HT1080 (cell line): ENCODE measurements around the gene CA12. TPM values are rescaled to one million over a fixed set of nuclear protein-coding genes. Genes with fewer than 3 reads are reported as not detected.
A peak's percentile ranks its signal among the peaks of the same experiment; 100 is the strongest.

Source experiments
- DNase-seq: peaks from one replicate; pipeline ENCODE4 v3.0.0-alpha.2; 2015; ENCODE audit warnings: low read depth
- total RNA-seq: library from RNA; depleted of rRNA; stranded (reverse); fragments of >200 nt; shearing (Covaris generic); gene quantifications from 2 replicates; pipeline ENCODE4 v1.2.3, GENCODE V29; 2014

The CA12 gene
- total RNA-seq, 1 experiment from 2014 or later: 15.0 TPM

GRCh38 chr15:63358241-63359029 lies 23.2 kb downstream of the CA12 start:
- DNase-seq: no peak

- no peak for DNase-seq
Observed at GRCh38 chr15:63357731-63358130, 23.9 kb downstream of the CA12 start.

- DNase-seq: no peak
Observed at GRCh38 chr15:63357061-63357460, 24.6 kb downstream of the CA12 start.

GRCh38 chr15:63354821-63355650 lies 26.6 kb downstream of the CA12 start:
- no peak for DNase-seq

- DNase-seq: no peak
Observed at GRCh38 chr15:63353887-63354286, 27.8 kb downstream of the CA12 start.

GRCh38 chr15:63353261-63353660 lies 28.4 kb downstream of the CA12 start:
- no peak for DNase-seq

GRCh38 chr15:63352808-63353207 lies 28.8 kb downstream of the CA12 start:
- no peak for DNase-seq

GRCh38 chr15:63351170-63351569 lies 30.5 kb downstream of the CA12 start:
- no peak for DNase-seq

GRCh38 chr15:63350178-63350621 lies 31.4 kb downstream of the CA12 start:
- no peak for DNase-seq

- no peak for DNase-seq
Observed at GRCh38 chr15:63349621-63350020, 32.0 kb downstream of the CA12 start.

- peak; percentile 27 for DNase-seq
Observed at GRCh38 chr15:63349156-63349555, 32.5 kb downstream of the CA12 start.

- peak; percentile 90 for DNase-seq
Observed at GRCh38 chr15:63348392-63348791, 33.3 kb downstream of the CA12 start.

GRCh38 chr15:63347074-63347857 lies 34.4 kb downstream of the CA12 start:
- DNase-seq: peak; percentile 35

- no peak for DNase-seq
Observed at GRCh38 chr15:63345391-63345752, 36.3 kb downstream of the CA12 start.

- no peak for DNase-seq
Observed at GRCh38 chr15:63344731-63345390, 36.8 kb downstream of the CA12 start.

GRCh38 chr15:63342996-63343562 lies 38.6 kb downstream of the CA12 start:
- peak; percentile 95 for DNase-seq

- no peak for DNase-seq
Observed at GRCh38 chr15:63341898-63342297, 39.7 kb downstream of the CA12 start.

- no peak for DNase-seq
Observed at GRCh38 chr15:63340878-63341277, 40.8 kb downstream of the CA12 start.

- no peak for DNase-seq
Observed at GRCh38 chr15:63340353-63340752, 41.3 kb downstream of the CA12 start.

- no peak for DNase-seq
Observed at GRCh38 chr15:63339836-63340235, 41.8 kb downstream of the CA12 start.
